T-helper 1 cell treated with Interleukin-12 subunit alpha and Interleukin-12 subunit beta and Interleukin-4 antibody, amounts not matched to agents 30 μg/mL and 1 μg/mL, for 36 hours (primary cell): ENCODE results near the gene SYNGAP1.

ENCODE experiments used
- H3K27ac Mint-ChIP-seq: one replicate; pipeline ENCODE4 v1.8.0; 2021; ENCODE audit warnings: mild to moderate bottlenecking, mixed read lengths
- H3K27me3 Mint-ChIP-seq: one replicate; pipeline ENCODE4 v1.8.0; 2021; ENCODE audit warnings: low read depth, mixed read lengths
- H3K36me3 Mint-ChIP-seq: one replicate; pipeline ENCODE4 v1.8.0; 2021; ENCODE audit warnings: low read depth, mixed read lengths
- H3K4me1 Mint-ChIP-seq: one replicate; pipeline ENCODE4 v1.8.0; 2021; ENCODE audit warnings: low read depth, mixed read lengths
- H3K4me3 Mint-ChIP-seq: one replicate; pipeline ENCODE4 v1.8.0; 2021; ENCODE audit warnings: mild to moderate bottlenecking, moderate library complexity, mixed read lengths
- H3K9me3 Mint-ChIP-seq: one replicate; pipeline ENCODE4 v1.8.0; 2021; ENCODE audit warnings: mixed read lengths

The SYNGAP1 gene

DNA sequence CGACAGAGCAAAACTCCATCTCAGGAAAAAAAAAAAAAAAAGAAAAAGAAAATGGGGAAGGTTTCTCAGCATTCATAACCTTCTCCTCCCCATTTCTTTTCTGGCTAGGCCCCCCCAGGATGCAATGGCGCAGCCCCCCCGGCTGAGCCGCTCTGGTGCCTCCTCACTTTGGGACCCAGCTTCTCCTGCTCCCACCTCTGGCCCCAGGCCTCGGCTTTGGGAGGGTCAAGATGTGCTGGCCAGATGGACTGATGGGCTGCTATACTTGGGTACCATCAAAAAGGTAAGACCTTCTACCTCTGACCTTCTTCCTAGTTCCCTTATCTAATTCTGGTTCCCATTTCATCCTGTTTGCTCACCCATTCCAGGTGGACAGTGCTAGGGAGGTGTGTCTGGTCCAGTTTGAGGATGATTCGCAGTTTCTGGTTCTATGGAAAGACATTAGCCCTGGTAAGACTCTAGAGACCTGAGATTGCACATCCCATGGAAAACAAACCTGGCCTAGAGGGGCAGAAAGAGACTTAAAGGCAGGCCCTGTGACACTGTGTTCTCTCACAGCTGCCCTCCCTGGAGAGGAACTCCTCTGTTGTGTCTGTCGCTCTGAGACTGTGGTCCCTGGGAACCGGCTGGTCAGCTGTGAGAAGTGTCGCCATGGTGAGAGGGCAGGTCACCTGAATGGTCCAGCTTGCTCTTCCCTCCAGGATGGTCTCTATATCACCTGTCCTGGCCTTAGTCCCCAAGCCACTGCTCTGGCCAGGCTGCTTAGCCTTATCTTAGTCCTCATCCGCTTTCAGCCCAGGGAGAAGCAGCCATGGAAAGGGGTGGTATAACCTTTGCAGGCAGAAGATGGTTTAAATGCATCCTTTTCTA, 7.5 kb upstream of the SYNGAP1 start:
- no peaks in the 10 kb centered on the region for H3K27me3 Mint-ChIP-seq
- H3K27ac Mint-ChIP-seq: peak overlapping the region; percentile 69
- peak overlapping the region; percentile 67 for H3K4me3 Mint-ChIP-seq
- H3K4me1 Mint-ChIP-seq: peaks cover 52% of the 10 kb centered on the region
- H3K9me3 Mint-ChIP-seq: no peaks in the 10 kb centered on the region
- peaks cover 43% of the 10 kb centered on the region for H3K36me3 Mint-ChIP-seq

DNA sequence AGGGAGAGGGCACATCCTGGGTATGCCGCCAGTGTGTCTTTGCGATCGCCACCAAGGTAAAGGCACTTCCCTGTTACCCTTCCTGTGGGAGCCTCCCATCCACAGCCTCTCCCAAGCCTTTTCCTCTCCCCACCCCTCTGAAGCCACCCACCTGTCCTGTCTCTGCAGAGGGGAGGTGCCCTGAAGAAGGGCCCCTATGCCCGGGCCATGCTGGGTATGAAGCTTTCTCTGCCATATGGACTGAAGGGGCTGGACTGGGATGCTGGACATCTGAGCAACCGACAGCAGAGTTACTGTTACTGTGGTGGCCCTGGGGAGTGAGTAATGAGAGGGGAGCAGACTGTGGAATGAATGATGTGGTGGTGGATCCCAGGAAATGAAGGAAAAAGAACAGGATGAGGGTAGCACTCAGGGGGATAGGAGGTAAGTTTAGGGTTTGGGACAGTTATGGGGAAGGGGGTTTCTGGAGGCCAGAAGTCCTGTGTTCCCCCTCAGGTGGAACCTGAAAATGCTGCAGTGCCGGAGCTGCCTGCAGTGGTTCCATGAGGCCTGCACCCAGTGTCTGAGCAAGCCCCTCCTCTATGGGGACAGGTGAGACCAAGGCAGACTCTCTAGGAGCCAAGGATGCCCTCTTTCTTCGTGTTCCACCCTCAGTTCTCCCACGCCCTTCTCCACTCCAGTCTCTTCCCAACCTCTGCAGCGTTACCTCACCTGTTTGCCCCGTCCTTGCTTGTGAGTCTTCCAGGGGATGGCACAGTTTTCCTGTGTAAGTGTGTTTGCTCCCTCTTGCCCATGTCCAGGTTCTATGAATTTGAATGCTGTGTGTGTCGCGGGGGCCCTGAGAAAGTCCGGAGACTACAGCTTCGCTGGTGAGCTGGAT, 6.4 kb upstream of the SYNGAP1 start:
- H3K4me3 Mint-ChIP-seq: peak overlapping the region; percentile 40
- peaks cover 57% of the 10 kb centered on the region for H3K4me1 Mint-ChIP-seq
- peaks cover 40% of the 10 kb centered on the region for H3K36me3 Mint-ChIP-seq
- H3K27ac Mint-ChIP-seq: peak overlapping the region; percentile 36
- H3K27me3 Mint-ChIP-seq: no peaks in the 10 kb centered on the region
- no peaks in the 10 kb centered on the region for H3K9me3 Mint-ChIP-seq

DNA sequence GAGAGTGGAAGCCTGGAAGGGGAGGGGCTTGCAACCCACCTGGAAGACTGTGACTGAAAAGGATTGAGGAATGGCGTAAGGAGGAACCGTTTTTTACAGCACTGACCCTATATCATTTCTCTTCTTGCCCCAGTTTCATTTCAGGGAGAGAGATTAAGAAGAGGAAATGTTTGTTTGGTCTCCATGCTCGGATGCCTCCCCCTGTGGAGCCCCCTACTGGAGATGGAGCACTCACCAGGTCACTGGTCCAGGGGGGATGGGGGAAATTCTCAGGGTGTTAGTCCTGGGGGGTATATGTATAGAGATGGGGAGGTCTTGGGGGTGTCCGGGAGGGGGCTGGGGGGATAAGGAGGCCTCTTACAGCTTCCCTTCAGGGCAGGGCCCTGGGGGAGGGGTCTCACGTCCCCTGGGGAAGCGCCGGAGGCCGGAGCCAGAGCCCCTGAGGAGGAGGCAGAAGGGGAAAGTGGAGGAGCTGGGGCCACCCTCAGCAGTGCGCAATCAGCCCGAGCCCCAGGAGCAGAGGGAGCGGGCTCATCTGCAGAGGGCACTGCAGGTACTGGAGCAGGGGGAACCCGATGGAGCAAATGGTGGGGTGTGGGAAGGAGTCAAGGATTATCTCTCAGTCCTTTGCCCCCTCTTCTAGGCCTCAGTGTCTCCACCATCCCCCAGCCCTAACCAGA, 5.1 kb upstream of the SYNGAP1 start:
- Mint-ChIP-seq H3K27ac (no peak overlapping the region), H3K9me3 (no peaks in the 10 kb centered on the region), H3K4me3 (no peak overlapping the region), H3K36me3 (peaks cover 32% of the 10 kb centered on the region), H3K4me1 (peaks cover 64% of the 10 kb centered on the region), H3K27me3 (no peaks in the 10 kb centered on the region)

DNA sequence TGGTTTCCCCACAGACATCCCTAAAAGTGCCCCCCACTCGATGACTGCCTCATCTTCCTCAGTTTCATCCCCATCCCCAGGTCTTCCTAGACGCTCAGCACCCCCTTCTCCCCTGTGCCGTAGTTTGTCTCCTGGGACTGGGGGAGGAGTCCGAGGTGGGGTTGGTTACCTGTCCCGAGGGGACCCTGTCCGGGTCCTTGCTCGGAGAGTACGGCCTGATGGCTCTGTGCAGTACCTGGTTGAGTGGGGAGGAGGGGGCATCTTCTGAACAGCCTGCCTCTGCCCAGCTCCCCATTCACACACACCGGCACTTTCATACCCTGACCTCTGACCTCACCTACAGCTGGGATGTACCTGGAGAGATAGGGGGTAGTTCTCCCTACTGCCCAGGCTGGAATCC, 4.0 kb upstream of the SYNGAP1 start:
- H3K27me3 Mint-ChIP-seq: no peaks in the 10 kb centered on the region
- H3K36me3 Mint-ChIP-seq: peaks cover 29% of the 10 kb centered on the region
- H3K27ac Mint-ChIP-seq: peak overlapping the region; percentile 99
- peak overlapping the region; percentile 94 for H3K4me3 Mint-ChIP-seq
- H3K9me3 Mint-ChIP-seq: no peaks in the 10 kb centered on the region
- peaks cover 63% of the 10 kb centered on the region for H3K4me1 Mint-ChIP-seq

DNA sequence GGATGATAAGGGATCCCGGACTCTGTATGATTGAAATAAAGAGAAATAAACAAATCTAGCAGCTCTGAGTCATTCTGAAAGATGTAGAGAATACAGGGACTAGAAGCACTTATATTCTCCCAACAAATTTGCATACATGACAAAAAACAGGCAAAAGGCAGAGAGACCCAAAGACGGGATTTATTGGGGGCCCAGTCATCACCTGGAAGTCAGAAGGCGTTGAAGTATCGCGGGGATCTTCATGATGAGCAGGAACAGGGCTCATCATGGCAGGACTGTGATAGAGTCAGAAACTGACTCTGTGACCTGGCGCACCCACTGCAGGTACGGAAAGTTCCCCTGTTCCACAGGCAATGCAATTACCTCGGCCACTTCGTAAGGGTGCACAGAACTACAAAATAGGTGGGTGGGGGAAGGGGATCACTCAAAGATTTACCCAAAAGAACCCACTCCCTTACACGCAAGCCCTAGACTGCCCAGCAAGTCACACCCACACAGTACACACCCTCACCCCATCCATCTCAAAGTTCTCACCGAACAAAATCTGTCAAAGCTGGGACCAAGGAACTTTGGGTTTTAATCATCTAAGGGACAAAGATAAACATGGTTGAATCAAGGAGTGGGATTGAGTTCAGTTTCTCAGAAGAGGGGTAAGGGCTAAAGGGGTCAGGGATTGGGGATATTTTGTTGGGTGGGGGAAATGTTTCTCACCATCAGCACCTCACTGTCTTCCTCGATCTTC, 3.3 kb upstream of the SYNGAP1 start:
- Mint-ChIP-seq H3K36me3 (peaks cover 29% of the 10 kb centered on the region), H3K27ac (peak overlapping the region; percentile 99), H3K9me3 (no peaks in the 10 kb centered on the region), H3K4me3 (peak overlapping the region; percentile 94), H3K4me1 (peaks cover 65% of the 10 kb centered on the region), H3K27me3 (no peaks in the 10 kb centered on the region)

DNA sequence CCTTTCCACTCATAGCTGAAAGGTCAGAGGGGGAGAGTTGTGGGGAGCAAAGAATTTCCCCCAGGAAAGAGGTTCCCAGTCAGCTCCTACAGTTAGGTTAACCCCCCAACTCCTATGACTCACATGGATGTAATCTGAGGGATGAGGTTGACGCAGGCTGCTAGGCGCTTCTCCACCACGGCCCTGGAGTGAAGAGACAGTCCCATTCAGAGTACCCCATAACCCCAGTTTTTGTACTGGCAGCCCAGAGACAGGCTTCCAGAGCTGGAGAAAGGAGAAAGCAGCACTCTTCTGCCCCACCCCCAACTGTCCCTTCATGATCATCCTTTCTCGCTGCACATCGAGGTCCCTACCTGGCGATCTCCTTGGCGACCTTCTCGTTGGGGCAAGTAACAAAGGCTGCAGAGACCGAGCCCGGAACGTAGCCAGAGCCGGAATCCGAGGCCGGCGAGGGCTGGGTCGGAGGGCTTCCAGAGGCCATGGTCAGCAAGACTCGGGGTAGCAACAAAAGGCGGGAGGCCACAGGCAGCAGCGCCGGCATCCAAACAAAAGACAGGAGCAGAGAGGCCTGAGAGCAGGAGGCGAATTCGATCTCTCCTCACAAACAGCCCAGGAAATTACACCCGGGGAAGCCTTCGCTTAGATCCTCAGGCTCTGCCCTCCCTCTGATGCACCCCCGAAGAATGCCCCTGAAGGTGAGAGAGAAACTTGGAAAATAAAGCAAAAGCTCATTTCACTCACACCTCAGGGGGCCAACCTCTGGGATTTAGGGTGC, 2.5 kb upstream of the SYNGAP1 start:
- Mint-ChIP-seq H3K4me3 (peak overlapping the region; percentile 94), H3K27me3 (no peaks in the 10 kb centered on the region), H3K9me3 (no peaks in the 10 kb centered on the region), H3K4me1 (peaks cover 65% of the 10 kb centered on the region), H3K36me3 (peaks cover 29% of the 10 kb centered on the region), H3K27ac (peak overlapping the region; percentile 99)

DNA sequence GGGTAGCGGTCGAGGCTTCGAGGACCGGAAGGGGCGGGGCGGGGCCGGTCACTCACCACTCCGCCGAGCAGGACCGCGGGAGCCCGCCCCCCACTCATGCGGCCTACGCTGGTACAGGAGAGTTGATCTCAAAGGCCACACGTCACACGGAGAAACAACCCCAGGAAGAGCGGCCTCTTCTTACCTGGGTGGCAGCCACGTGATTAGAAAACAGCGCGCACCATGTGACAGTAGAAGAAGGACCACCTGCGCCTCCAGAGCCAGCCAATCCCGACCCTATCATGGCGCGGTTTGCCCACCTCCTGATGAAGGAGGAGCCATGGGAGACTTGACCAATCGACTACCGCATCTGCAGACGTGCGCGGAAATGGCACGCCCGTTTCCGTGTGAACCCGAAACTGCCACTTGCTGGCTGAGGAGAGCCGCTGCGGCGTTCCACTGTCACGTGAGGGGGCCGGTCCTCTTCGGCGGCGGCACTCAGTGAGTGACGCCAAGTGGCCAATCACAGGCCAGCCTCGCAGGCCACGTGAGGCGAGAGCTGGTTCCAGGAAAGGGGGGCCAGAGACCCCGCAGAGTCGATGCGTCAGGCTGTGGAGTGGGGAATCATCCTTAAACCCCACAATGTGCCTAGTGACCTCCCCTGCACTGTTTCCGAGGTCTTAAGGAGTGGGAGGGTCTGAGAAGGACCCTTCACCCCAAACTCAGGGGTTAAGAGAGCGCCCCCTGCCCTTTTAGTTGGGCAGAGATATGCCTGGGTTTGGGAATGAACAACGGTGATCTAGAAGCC, 1.8 kb upstream of the SYNGAP1 start, which contains the start of gene CUTA:
CUTA (minus strand) TSS at position 205 of the 787 bp plus-strand sequence; CDS start at position 98, 107 bp downstream.
- H3K4me1 Mint-ChIP-seq: peaks cover 62% of the 10 kb centered on the region
- H3K36me3 Mint-ChIP-seq: peaks cover 27% of the 10 kb centered on the region
- H3K9me3 Mint-ChIP-seq: no peaks in the 10 kb centered on the region
- H3K27ac Mint-ChIP-seq: peak within 1 kb of the TSS; percentile 99
- no peaks in the 10 kb centered on the region for H3K27me3 Mint-ChIP-seq
- H3K4me3 Mint-ChIP-seq: peak within 1 kb of the TSS; percentile 94

DNA sequence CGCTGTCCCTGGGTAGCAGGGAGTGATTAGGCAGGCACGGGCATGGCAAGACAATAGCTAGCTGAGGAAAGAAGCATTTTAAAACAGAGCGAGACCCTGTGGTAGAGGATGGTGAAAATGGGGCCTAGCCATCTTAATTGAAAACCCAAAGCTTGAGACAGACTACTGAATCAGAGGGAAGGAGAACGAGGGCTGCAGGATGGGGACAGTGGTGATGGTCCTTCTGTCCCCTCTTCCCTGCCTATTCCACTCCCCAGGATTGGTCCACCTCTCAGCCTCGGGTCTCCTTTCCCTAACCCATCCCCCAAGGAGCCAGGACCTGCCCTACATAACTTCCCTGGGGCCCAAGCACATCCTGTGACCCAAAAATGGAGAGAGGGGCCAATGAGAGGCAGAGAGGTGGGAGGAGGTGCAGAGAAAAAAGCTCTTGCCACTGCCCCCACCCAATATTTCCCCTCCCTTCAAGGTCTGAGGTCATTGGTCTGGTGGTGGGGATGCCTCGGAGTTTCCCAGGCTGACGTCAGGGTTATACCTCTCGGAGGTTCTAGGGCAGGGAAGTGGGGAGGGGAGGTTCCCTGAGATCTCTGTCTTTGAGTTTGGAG, 1.1 kb upstream of the SYNGAP1 start:
- H3K4me1 Mint-ChIP-seq: peaks cover 64% of the 10 kb centered on the region
- H3K27ac Mint-ChIP-seq: peak overlapping the region; percentile 99
- H3K36me3 Mint-ChIP-seq: peaks cover 27% of the 10 kb centered on the region
- H3K4me3 Mint-ChIP-seq: peak overlapping the region; percentile 94
- H3K9me3 Mint-ChIP-seq: no peaks in the 10 kb centered on the region
- H3K27me3 Mint-ChIP-seq: no peaks in the 10 kb centered on the region

DNA sequence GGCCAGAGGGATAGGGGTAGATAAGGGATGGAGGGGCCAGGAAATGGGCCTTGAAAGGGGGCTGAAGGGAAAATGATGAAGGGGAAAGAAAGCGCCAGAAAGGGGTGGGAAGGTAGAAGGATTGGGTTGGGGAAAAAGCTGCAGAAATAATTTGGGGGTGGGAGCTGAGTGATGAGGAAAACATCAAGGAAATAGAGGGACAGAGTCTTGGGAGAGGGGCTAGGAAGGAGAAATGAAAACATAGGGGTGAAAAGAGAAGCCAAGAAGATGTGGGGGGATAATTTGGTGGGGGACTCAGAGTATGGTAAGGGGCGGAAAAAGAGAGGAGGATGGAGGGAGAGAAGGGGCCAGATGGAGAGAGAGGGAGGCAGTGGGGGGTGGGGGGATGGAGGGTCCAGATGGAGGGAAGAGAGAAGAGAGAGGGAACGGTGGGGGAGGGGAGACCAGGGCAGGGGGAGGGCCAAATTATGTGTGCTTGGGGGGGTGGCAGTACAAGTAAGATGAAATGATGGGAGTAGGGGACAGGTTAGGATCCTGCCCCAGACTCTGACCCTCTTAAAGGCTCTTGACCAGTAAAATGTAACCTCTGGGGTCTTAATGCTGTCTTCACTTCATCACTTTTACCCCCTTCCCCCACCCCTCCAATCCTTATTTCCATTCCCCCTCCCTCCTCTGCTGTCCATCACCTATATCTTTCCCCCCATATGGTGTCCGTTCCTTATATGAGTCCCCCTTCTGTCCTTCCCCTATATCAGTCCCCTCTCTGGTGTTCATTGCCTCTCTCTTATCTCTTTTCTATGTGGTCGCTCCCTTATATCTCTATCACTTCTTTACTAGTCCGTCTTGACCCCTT, 852 bp downstream of the SYNGAP1 start:
- H3K4me1 Mint-ChIP-seq: peaks cover 71% of the 10 kb centered on the region
- H3K27me3 Mint-ChIP-seq: no peaks in the 10 kb centered on the region
- H3K36me3 Mint-ChIP-seq: peaks cover 22% of the 10 kb centered on the region
- H3K9me3 Mint-ChIP-seq: no peaks in the 10 kb centered on the region
- H3K27ac Mint-ChIP-seq: peak overlapping the region; percentile 37
- peak overlapping the region; percentile 60 for H3K4me3 Mint-ChIP-seq

DNA sequence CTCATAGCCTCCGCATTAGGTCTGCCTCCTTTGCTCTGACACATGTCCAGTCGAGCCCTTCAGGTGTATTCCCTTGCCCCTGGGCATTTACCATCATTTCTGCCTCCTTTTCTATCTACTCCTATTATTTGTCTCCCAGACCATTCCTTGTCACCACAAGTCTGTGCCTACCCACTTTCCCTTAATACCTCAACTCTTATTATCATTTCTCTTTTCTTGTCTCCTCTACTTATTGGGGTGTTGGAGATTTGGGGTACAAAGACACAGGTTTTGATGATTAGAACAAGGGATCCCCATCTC, 1.4 kb downstream of the SYNGAP1 start:
- Mint-ChIP-seq H3K27me3 (no peaks in the 10 kb centered on the region), H3K27ac (peak overlapping the region; percentile 3), H3K4me1 (peaks cover 67% of the 10 kb centered on the region), H3K4me3 (peak overlapping the region; percentile 56), H3K9me3 (no peaks in the 10 kb centered on the region), H3K36me3 (peaks cover 19% of the 10 kb centered on the region)

DNA sequence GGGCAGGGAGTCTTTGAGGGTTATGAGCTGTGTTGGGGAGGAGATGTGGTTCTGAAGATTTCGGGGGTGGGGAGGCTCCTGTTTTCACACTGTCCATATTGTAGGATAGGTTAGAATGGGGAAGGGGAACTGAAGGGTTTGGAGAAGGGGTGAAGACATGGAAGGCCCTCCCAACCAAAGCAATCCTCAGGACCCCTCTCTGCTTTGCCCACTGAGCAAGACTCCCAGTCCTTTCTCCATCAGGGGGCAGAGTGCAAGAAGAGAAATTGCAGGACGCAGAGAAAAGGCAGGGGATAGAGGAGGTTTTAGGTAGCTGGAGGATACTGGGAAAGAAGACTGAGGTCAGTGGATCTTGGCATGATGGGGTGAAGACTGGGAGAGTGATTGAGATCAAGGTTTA, 3.9 kb downstream of the SYNGAP1 start:
- Mint-ChIP-seq H3K36me3 (peaks cover 15% of the 10 kb centered on the region), H3K4me3 (peak overlapping the region; percentile 94), H3K27ac (peak overlapping the region; percentile 95), H3K9me3 (no peaks in the 10 kb centered on the region), H3K4me1 (peaks cover 61% of the 10 kb centered on the region), H3K27me3 (no peaks in the 10 kb centered on the region)
